DMS 273 treated with DMSO at 0.1 percent for 48 hours (cell line): ENCODE measurements around the gene HEMK1.
A peak's percentile ranks its signal among the peaks of the same experiment; 100 is the strongest.

Source experiments
- DNase-seq: peaks from one replicate; lab custom pipeline; 2025; lab: John Stamatoyannopoulos, UW

HEMK1 gene

DNA sequence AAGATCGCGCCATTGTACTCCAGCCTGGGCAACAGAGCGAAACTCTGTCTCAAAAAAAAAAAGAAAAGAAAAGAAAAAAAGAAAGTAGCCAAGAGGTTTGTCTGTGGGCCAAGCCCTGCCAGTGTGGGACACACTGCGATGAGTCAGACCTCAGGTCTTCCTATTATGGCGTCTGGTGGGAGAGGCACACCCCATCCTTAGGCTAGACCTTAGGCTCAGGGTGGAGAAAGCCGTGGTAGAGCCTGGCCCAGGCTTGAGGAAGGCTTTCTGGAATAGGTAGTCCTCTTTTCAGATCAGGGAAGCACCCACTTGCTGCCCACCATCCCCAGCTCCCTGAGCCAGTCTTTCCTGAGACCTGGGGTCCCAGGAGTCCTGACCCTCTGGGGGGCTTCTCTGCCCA, 6.0 kb downstream of the HEMK1 start:
- no peak for DNase-seq

DNA sequence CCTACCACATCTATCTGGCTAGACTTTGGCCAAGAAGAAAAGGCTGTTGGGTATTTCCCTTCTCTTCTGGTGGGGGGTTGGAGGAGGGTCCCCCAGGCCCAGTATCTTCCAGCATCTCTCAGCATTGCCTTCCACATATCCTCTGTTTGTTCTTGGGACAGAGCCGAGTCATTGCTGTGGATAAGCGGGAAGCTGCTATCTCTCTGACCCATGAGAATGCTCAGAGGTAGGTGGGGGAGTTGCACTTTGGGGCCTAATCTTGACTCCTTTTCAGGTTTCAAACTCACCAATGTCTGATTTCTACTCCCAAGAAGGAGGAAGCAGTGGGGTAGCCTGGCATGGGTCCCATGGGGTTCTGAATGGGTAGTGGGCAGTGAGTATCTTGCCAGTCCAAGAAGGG, 8.0 kb downstream of the HEMK1 start:
- DNase-seq: no peak

DNA sequence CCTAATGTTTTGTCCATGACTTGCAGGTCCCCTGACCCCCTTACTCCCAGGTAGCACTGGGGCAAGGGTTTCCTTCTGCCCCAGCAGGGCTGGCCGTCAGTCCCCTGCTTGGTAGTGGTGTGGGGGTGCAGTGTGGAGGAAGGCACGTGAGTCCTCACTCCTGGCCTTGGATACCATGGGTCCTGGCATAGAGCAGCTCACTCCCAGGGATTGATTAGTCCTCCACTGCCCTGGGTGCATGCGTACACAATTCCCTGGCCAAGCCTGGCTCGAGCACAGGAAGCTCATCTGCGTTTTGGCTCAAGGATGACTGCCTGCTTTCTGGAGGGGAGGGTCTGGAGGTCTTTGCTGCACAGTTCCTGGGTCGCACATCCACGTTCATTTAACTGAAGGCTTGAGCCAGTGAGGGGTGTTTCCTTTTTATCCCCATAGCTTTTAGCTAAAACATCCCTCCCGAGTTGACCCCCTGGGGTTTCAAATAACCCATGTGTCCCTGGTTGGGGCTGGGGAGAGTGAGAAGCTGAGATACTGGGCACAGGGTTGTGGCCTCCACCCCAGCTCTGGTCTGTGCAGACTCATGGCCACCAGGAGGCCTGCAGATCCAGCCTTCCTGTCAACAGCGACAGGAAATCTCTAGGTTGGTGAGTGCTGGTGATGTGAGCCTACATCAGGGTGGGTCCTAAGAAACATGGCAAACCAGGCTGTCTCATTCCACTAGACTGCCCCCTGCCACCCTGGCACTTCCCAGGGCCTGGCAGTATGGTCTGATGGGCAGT, 11.5 kb downstream of the HEMK1 start:
- no peak for DNase-seq

DNA sequence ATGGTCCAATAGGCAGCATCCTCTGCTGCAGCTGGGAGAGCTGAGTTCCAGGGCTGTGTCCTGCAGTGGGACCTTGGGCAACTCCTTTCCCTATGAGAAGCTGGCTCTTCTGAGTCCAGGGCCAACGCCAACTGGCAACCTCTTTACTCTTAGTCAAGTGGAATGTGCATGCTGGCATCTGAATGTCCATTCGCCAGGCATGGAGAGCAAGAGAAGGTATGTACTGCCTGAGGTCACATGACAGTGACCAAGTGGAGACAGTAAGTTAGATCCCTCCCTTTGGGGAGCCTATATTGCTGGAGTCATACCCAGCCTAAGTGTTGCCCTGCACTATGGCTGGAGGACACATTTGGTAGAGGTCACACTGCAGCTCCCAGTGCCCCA, 12.1 kb downstream of the HEMK1 start:
- DNase-seq: no peak

DNA sequence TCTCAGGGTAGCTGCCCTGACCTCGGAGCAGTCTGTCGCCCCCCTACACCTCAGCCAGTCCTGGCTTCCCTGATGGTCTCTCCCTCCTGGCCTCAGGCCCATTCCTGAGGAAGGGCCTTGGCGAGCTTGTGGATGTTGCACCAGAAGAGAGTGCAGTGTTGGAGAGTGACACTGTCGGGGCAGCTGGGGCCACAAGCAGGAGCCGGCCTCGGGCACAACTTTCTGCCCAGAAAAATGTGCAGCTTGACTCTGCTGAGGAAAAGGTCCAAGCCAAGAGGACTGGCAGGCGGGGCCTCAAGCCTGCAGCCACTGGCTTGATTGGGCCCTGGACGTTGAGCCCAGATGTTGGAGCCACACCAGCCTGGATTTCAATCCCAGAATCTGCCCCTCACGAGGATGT, 12.8 kb downstream of the HEMK1 start:
- no peak for DNase-seq

DNA sequence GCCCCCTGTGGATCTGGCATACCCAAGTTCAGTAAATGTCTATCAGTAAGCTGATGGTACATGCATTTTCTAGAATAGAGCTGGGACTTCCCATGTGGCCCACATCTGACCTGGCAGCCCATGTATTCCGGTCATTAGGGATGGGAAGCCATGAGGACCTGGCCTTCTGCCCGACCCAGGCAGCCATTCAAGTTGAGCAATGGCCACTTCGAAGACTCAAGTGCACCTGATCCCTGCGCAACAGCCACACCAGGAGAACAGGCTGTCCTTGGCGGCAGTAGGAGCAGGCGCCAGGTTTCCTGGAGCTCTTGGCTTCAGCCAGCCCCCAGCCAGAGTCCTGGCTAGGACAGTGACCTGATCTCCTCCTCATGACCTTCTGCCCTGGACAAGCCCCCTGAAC, 14.6 kb downstream of the HEMK1 start:
- DNase-seq: no peak

DNA sequence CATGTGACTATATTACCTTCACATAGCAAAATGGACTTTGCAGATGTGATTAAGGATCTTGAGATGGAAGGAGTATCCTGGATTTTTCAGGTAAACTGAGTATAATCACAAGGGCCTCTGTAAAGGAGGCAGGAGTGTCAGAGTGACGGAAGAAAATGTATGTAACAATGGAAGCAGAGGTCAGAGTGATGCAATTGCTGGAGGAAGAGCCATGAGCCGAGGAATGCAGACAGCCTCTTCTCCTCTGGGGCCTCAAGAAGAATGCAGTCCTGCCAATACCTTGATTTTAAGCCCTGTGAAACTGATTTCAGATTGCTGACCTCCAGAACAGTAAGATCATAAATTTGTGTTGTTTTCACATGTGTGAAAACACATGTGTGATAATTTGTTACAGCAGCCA, 15.1 kb downstream of the HEMK1 start:
- DNase-seq: no peak

DNA sequence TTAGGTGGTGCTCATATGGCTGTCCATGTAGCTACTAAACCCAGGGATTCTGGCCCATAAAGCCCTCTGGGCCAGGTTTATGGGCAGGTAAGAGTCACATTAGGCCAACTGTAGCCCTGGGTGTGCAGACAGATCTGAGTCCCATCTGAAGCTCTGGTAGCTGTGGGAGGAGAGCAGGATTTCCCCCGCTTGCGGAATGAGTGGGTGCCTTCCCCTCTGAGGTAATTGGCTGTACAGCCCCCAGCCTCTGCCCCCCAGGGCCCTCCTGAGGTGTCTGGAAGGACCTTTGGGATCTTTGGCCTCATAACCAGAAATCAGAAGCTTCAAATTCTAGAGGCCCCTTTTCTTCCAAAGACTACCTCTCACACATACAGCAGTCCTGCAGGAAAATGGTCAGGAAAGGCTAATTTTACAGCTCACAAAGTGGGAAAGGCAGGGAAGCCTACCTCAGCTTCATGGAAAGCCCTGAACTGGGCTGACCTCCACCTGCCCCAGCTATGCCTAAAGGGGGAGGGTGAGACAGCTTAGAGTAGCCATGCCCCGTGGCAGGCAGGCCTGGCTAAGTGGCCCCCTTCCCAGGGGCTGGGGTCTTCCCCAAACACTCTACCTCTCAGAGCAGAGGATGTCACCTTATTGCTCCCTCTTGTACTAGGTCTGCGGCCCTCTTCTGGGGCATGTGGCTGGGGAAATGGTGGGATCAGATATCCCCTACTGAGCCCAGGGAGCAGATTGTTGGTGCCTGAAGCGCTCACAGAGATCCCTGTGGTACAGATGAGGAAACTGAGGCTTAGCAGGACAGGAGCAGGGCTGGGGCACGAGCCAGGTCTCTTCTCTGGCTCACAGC, 16.8 kb downstream of the HEMK1 start:
- DNase-seq: no peak

DNA sequence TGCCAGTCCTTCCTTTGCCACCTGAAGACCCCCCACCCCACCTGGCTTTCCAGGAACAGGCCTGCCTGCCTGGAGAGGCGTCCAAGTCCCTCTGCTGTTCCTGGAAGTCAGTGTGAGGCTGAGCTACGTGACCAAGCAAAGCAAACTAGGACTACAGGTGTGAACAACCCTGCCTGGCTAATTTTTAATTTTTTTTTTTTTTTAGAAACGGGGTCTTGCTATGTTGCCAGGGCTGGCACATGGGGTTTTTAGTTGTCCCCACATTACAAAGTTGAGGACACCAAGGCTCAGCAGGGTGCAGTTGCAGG, 17.4 kb downstream of the HEMK1 start:
- no peak for DNase-seq

DNA sequence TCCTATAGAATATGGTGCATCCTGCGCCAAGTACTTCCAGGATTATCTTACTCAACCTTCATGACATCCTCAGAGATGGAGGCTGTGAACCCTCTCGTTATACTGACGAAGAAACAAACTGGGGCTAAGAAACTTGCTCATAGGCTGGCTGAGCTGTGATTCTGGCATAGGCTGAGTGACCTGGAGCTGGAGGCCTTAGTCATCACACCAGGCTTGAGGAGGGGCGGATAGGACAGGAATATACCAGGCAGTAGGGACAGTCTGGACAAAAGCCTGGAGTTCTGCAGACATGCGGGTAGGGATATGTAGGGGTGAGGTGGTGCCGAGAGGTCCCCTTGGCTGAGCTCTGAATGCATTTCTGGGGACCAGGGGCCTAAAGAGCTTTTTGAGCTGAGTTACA, 18.1 kb downstream of the HEMK1 start:
- no peak for DNase-seq

DNA sequence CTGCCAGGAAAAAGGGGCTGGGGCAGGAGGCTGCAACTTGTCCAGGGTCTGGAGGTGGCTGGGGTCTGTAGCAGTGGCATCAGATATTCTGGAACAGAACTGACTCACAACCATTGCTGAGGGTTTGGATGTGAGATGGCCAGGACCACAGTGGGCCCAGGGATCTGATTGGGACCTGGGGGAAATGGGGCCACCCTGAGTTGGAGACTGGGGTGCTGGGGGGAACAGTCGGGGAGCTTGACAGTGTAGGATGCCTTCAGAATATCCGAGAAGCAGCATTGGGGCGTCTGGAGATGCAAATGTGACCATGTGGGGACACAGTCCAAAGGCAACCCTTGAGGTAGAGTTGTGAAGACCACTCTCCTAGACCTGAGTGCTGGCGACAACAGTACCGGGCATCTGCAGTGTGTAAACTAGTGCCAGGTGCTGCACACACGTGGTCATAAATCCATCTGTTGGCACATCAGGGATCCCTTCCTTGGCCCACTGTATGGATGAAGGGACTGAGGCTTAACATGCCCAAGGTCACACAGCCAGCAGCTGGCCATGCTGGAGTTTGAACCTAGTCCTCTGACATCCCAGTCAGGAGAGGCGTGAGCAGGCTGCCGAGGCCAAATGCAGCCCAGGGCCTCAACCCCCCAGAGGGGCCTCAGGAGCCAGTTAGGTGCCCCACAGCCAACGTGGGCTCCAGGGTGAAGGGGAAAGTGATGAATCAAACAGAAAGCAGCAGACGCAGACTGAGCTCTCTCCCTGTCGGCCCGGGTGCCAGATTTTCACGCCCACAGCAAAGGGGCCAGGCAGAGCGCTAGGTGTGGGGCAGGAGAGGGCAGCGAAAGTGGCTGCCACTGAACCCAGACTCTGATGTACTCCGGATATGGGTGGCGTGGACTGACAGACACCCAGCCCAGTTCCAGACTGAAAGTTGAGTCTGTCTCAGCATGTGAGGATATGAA, 18.8 kb downstream of the HEMK1 start:
- no peak for DNase-seq

DNA sequence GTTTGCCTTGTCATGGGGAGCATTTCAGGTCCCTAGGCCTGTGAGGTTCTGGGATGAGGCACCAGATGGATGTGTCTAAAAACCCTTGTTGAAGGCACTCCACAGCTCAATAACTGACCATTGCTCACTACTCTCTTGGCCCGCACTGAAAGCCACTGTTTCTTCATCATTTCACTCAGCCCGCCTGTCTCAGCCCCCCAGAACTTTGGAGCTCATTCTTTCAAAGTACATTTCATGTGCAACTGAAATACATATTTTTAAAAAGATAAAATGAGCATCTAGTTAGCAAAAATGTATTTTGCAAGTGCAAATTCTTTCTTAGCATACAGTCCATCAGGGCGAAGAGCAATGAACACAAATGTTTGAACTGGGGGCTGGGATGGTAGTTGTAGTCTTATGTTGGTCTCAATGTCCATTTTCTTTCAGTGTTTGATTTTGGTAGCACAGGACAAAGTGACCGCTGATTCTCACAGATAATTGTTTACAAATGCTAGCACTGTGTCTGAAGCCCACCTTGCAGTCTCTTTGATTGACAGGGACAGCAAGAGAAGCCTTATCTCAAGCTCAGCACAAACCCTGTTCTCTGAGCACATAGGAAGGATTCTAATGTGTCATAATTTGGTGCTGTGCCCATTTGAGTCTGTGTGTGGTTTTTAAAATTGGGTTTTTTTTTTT, 19.6 kb downstream of the HEMK1 start:
- no peak for DNase-seq

DNA sequence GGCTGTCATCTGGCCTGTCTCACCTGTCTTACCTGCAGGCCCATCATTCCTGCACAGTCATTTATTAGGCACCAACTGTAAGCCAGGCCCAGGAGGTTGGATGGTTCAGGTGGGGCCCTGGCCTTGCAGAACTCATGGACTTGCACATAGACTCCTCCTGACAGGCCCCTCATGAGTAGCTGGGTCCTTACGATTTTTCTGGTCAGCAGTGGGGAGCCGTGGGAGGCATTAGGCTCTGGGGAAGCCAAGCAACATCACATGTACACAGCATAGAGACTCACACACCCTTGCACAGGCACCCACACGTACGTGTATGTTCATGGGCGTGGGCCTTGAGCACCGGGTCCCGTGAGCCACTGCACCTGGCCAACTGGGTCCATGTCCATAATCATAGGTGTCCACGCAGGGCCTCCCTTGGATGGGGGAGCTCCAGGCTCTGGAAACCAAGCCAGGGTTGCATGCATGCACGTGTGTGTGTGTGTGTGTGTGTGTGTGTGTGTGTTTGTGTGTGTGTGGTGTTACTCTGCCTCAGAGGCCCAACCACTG, 21.9 kb downstream of the HEMK1 start:
- DNase-seq: no peak

DNA sequence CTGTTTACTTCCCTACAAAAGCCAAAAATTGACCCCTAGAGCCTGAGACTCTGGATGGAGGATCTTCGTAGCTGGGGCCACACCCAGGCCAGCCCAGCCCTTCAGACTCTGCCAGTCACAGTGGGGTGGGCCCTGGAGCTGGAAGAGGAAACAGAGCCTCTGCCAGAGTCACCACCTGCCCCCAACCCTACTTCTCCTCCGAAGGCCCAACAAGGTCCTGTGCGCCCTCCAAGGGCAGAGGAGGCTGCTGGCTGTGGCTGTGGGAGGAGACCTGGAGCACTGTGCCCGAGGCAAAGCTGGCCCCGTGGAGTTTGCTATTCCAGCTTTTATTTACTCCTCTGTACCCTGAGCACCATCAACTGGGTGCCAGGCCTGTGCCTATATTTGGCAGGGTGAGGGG, 23.2 kb downstream of the HEMK1 start:
- no peak for DNase-seq

DNA sequence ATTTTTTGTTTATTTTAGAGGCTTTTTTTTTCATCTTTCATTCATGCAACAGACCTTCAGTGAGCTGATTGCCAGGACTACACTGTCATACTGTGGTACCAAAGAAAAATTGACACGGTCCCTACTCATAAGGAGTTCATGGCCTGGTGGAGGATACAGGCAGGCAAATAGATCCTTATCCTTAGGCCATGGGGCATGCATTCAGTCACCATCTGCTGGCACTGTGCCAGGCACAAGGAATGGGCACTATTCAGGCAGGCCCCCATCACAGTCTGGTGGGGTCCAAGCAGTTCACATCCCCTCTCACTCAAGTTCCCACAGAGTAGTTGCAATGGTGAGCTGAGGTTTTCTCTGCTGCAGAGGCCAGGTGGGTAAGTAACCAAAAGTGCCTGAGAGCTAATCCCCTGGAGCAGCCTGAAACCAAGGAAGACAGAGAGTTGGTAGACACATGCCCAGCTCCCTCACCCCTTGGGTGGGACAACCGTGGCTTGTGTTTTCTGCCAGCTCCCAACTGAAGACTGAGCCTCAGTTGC, 25.0 kb downstream of the HEMK1 start:
- no peak for DNase-seq

DNA sequence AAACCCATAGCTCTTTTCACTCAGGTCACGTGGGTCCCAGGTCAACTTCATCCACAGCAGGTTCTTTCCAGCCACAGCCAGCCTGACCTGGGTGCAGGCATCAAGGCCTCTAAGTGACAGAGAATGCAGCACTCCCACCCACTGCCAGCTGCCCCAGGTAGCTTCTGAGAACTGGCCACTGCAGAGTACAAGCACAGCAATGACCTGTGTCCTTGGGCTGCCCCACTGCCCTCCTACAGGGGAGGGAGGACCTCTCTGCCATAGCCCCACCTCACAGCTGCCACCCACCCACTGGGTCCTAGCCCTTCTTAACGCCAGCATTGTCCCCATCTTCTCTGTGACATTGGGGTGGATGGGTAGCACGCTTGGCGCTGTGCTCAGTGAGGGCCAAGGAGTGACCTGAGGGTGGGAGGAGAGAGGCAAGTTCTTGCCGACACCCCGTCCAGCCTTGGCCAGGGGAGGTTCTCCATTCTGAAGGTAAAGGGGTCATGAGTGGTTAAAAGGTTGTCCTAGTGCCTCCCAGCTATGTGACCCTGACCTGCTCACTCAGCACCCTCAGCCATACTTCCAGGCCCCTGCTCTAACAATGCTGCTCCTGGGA, 29.9 kb downstream of the HEMK1 start:
- no peak for DNase-seq

DNA sequence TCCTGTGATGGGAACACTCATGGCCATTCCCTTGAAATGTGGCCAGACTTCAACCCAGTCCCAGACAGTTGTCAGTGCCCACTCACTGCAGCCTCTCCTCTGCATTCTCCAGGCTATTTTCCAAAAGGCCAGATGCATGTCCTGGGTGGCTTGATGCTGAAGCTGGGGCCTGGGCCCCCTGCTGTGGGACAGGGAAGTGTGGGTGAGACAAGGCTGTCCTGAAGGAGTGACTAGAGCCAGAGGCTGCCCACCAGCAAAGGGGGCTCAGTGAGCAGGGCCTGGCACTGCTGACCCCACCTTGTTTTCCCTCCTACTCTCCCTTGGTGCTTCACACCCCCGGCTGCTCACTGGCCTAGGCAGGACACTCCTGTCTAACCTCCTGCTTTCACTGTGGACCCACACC, 30.4 kb downstream of the HEMK1 start:
- DNase-seq: no peak

DNA sequence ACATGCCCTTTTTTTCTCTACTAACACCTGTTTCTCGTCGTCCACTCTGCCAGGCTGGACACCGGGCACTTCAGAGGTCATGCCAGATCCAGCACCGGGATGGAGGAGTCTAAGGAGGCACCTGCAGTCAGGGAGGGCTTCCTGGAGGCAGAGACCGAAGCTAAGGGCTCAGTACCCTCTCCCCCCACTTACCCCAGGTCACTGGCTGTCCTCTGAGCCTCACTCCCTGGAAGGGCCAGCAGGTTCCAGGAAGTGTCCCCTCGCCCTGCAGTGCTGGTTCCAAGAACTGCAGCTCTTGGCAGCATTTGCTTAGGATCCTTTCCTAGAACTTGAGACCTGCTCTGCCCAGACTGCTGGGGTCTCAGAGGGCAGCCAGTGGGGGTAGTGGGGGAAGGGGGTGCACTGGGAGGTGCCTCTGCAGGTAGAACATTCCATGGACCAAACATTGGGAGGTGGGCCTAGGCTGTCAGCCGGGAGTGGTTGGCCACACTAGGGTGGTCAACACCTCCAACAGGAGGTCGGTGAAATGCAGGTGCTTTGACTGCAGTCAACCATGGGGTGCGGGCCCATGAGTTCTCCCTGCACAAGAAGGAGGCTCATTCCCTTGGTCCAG, 30.9 kb downstream of the HEMK1 start:
- DNase-seq: no peak

DNA sequence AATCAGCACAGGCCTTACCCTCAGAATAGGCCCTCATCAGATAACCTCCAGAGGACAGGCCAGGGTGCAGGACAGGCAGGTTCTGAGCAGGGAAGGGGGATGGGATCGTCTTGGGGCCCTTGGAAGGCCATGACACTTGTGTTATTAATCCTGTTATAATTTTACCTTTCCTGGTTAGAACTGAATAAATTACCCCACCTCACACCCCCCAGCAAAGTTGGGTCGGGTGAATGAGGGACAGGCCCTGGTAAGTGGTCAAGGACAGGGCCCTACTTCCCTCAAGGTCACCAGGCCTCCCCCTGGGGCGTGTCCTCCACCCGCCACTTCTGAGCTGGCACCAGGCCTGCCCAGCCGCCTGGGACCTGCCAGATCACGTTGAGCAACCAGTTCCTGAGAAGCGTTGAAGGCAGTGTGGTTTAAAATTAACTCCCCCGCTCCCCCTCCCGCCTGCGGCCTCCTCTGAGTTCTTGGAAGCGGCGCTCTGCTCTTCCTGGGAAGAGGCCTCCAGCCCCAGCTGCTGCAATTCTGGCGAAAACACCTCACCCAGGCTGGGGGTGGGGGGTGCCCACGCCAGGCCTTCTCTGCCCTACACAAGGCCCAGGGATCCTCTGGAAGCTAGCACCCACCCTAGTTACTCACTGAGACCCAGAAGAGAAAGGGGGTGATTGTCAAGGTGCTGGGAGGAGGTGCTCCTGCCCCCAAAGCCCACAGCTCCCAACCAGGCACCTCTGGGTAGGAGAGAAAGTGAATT, 31.7 kb downstream of the HEMK1 start:
- DNase-seq: peak; percentile 68
